CD4-positive, alpha-beta T cell (primary cell): Measurements from ENCODE around the gene INSIG2. TPM values are rescaled to one million over a fixed set of nuclear protein-coding genes. Genes with fewer than 3 reads are reported as not detected.

ENCODE experiments used
- ATAC-seq: fragments of 200-7000 bp; cut with Tn5 transposase; one replicate; pipeline ENCODE4 v1.10.0; 2022; ENCODE audit warnings: mild to moderate bottlenecking; ENCODE audit not compliant: poor library complexity
- CTCF ChIA-PET: fragments of 350-600 bp; sonication (Branson Sonifier 250); formaldehyde crosslinking; loops from one replicate; lab custom pipeline; 2021; ENCODE audit warnings: antibody characterized with exemption, inconsistent platforms; lab: Charles Lee
- POLR2A ChIA-PET: fragments of 350-600 bp; sonication (Branson Sonifier 250); formaldehyde crosslinking; loops from one replicate; lab custom pipeline; 2021; ENCODE audit warnings: antibody characterized with exemption, inconsistent platforms; lab: Charles Lee
- DNase-seq, 14 experiments: peaks; one replicate each; pipeline ENCODE4 v3.0.0-alpha.2; 2013 to 2020; ENCODE audit warnings: mixed read lengths in 2 of 14
- H3K27ac ChIP-seq, 2 donors: one replicate each; pipeline versions ENCODE4 v1.5.1 to v1.7.0; 2013; ENCODE audit warnings: low read length in 2 of 2, low read depth in 1 of 2, mild to moderate bottlenecking in 1 of 2
- H3K27me3 ChIP-seq, 2 experiments: 1 replicate in 1 of 2; 2 replicates in 1 of 2; pipeline versions ENCODE4 v1.6.1 to v1.7.0; 2013; ENCODE audit warnings: low read length in 2 of 2, control low read depth in 1 of 2, mild to moderate bottlenecking in 1 of 2, moderate library complexity in 1 of 2; ENCODE audit not compliant: insufficient read depth in 2 of 2, control insufficient read depth in 1 of 2
- H3K36me3 ChIP-seq: one replicate; pipeline ENCODE4 v1.6.1; 2013; ENCODE audit warnings: low read length, control low read depth; ENCODE audit not compliant: insufficient read depth
- H3K4me1 ChIP-seq: one replicate; pipeline ENCODE4 v1.6.1; 2013; ENCODE audit warnings: low read length, control low read depth; ENCODE audit not compliant: insufficient read depth
- H3K4me3 ChIP-seq: one replicate; pipeline ENCODE4 v1.5.1; 2013; ENCODE audit warnings: mild to moderate bottlenecking, low read length, moderate library complexity
- H3K9me3 ChIP-seq, 2 experiments: 1 replicate in 1 of 2; 2 replicates in 1 of 2; pipeline versions ENCODE4 v1.6.1 to v1.7.0; 2013; ENCODE audit warnings: low read length in 2 of 2, mild to moderate bottlenecking in 2 of 2, control low read depth in 1 of 2, moderate library complexity in 1 of 2; ENCODE audit not compliant: control insufficient read depth in 1 of 2, insufficient read depth in 1 of 2
- H3K27ac Mint-ChIP-seq: one replicate; pipeline ENCODE4 v1.8.0; 2020; ENCODE audit warnings: mixed read lengths
- H3K27me3 Mint-ChIP-seq: one replicate; pipeline ENCODE4 v1.8.0; 2021; ENCODE audit warnings: mixed read lengths
- H3K36me3 Mint-ChIP-seq: one replicate; pipeline ENCODE4 v1.8.0; 2021; ENCODE audit warnings: low read depth, mixed read lengths
- H3K4me1 Mint-ChIP-seq: one replicate; pipeline ENCODE4 v1.8.0; 2021; ENCODE audit warnings: low read depth, mixed read lengths
- H3K4me3 Mint-ChIP-seq: one replicate; pipeline ENCODE4 v1.8.0; 2020; ENCODE audit warnings: mild to moderate bottlenecking, mixed read lengths
- H3K9me3 Mint-ChIP-seq: one replicate; pipeline ENCODE4 v1.8.0; 2020; ENCODE audit warnings: mixed read lengths
- intact Hi-C, 2 experiments: fragments of 100-400 bp; cut with DNase I in 1 of 2; cut with micrococcal nuclease in 1 of 2; formaldehyde crosslinking; loops; one replicate each; pipeline versions ENCODE4 v1.15.1 to v1.9.0; 2023 to 2025; cut with DNase I, micrococcal nuclease
- total RNA-seq, 174 experiments: library from RNA in 2 of 174; stranded (reverse) in 2 of 174; gene quantifications; one replicate each; pipeline ENCODE4 v1.2.3 and lab custom pipeline; 2021 to 2026
- TF ChIP-seq, protein P1 (sequence below): fragments of 200-600 bp; IDR thresholded peaks from one replicate; pipeline ENCODE4 v1.8.0; 2022; ENCODE audit warnings: antibody characterized with exemption, mild to moderate bottlenecking

The INSIG2 gene
- total RNA-seq, 2 experiments from 2014 or later: 7.3 to 7.7 TPM

DNA sequence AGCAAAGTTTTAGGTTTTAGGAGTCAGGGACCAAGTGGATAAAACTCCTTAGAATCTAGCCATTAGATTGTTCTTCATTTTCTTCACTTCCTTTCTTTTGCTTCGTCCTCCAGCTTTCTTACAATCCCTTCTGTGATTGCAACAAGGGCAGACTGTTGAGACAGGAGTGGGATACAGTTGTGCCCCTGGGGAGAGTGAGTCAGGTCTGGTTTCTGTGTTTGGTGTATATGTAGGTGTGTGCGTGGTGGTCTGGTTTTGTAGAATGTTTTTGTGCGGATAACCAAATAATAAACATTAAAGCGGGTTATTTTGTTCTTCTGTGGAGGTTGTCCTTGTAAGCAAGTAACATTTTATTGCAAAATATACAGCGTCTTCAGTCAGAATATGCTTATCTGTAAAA lies 7.3 kb downstream of the INSIG2 start:
- peaks cover 5% of the 10 kb centered on the region for H3K4me1 ChIP-seq
- H3K9me3 ChIP-seq: no peaks in the 10 kb centered on the region
- Mint-ChIP-seq H3K36me3 (peaks cover 44% of the 10 kb centered on the region), H3K27ac (no peak overlapping the region), H3K9me3 (no peaks in the 10 kb centered on the region), H3K27me3 (no peaks in the 10 kb centered on the region), H3K4me1 (peaks cover 56% of the 10 kb centered on the region), H3K4me3 (no peak overlapping the region)
- no peak overlapping the region for H3K4me3 ChIP-seq
- DNase-seq: no peak
- POLR2A ChIA-PET: interaction anchor here (0.6 kb wide), 1 partner anchor 222 kb away, joined by 3 read pairs; no protein-coding TSS in a partner anchor
- no peaks in the 10 kb centered on the region for H3K27me3 ChIP-seq
- TF ChIP-seq, protein P1, sequence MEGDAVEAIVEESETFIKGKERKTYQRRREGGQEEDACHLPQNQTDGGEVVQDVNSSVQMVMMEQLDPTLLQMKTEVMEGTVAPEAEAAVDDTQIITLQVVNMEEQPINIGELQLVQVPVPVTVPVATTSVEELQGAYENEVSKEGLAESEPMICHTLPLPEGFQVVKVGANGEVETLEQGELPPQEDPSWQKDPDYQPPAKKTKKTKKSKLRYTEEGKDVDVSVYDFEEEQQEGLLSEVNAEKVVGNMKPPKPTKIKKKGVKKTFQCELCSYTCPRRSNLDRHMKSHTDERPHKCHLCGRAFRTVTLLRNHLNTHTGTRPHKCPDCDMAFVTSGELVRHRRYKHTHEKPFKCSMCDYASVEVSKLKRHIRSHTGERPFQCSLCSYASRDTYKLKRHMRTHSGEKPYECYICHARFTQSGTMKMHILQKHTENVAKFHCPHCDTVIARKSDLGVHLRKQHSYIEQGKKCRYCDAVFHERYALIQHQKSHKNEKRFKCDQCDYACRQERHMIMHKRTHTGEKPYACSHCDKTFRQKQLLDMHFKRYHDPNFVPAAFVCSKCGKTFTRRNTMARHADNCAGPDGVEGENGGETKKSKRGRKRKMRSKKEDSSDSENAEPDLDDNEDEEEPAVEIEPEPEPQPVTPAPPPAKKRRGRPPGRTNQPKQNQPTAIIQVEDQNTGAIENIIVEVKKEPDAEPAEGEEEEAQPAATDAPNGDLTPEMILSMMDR: no peak
- peaks cover 25% of the 10 kb centered on the region for H3K36me3 ChIP-seq
- ATAC-seq: no peak
- no peak overlapping the region for H3K27ac ChIP-seq
- intact Hi-C loops: loop anchor here in 1 of 2 experiments (10.0 kb wide), 1 partner anchor 89 kb away; no protein-coding TSS in a partner anchor
- CTCF ChIA-PET: interaction anchor here (1.9 kb wide), 1 partner anchor 10 kb away, joined by 4 read pairs; no protein-coding TSS in a partner anchor

DNA sequence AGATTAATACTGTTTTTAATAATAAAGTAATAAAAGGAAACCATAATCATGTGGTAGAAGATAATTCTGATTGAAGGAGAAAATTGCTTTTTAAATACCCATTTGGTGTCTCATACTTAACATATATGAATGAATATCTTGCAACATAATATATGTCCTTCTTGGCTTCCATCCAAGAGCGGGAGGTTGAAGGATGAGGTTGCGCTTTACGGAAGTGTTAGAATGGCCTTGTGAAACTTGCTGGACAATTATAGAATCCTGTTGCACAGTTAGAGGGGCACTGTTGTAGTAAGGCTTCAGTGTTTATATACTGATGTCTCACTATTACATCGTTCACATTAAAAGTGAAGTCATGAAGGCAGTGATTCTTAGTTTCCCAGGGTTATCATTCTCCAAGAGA lies 9.4 kb downstream of the INSIG2 start:
- Mint-ChIP-seq H3K36me3 (peaks cover 65% of the 10 kb centered on the region), H3K9me3 (no peaks in the 10 kb centered on the region), H3K4me3 (no peak overlapping the region), H3K4me1 (peaks cover 40% of the 10 kb centered on the region), H3K27me3 (no peaks in the 10 kb centered on the region), H3K27ac (no peak overlapping the region)
- no peak for ATAC-seq
- H3K27ac ChIP-seq: no peak overlapping the region
- TF ChIP-seq, protein P1: no peak
- H3K4me3 ChIP-seq: no peak overlapping the region
- H3K36me3 ChIP-seq: peaks cover 34% of the 10 kb centered on the region
- intact Hi-C loops: loop anchor here in 1 of 2 experiments (10.0 kb wide), 1 partner anchor 87 kb away; no protein-coding TSS in a partner anchor
- H3K4me1 ChIP-seq: peaks cover 5% of the 10 kb centered on the region
- H3K9me3 ChIP-seq: no peaks in the 10 kb centered on the region
- CTCF ChIA-PET: no interaction called here
- H3K27me3 ChIP-seq: no peaks in the 10 kb centered on the region
- peak in 2 of 14 experiments; percentile 34 to 39 for DNase-seq
- POLR2A ChIA-PET: no interaction called here

DNA sequence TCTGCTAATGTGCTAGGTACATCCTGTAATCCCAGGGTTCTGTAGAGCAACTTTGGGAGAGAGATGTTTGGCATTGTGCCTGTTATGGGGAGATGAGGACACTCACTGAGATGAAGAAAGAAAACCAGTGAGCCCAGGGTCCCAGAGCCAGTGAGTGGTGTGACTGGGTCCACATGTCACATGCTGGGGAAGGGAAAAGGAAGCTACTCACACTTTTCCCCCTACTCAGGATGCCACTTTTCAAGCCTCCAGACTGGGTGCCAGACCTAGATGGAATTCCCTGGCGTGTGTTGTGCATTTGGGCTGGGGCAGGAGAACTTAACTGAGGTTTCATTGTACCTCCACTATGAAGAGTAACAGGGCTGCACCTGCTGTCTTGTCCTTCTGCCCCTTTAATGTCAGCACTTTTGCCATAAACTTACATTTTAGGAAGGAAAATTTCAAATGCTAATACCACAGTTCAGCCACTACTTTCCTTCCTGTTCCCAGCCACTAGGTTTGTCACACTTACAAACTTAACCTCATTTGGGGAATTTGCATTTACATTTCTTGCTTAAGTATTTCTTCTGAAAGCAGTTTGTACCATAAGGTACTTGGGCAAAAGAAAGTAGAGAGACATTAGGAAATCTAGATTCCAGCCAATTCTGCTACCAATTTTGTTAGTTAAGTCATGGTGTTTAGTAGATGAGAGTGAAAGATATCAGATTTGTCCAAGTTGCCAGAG lies 10.2 kb downstream of the INSIG2 start:
- intact Hi-C loops: loop anchor here in 1 of 2 experiments (10.0 kb wide), 1 partner anchor 86 kb away; no protein-coding TSS in a partner anchor
- ATAC-seq (no peak), DNase-seq (no peak)
- no peak overlapping the region for H3K4me3 Mint-ChIP-seq
- POLR2A ChIA-PET: no interaction called here
- no peaks in the 10 kb centered on the region for H3K27me3 ChIP-seq
- H3K27ac ChIP-seq: no peak overlapping the region
- H3K27me3 Mint-ChIP-seq: no peaks in the 10 kb centered on the region
- H3K4me3 ChIP-seq: no peak overlapping the region
- peaks cover 41% of the 10 kb centered on the region for H3K36me3 ChIP-seq
- H3K4me1 ChIP-seq: peaks cover 5% of the 10 kb centered on the region
- H3K4me1 Mint-ChIP-seq: peaks cover 38% of the 10 kb centered on the region
- H3K27ac Mint-ChIP-seq: no peak overlapping the region
- H3K9me3 Mint-ChIP-seq: no peaks in the 10 kb centered on the region
- no peaks in the 10 kb centered on the region for H3K9me3 ChIP-seq
- CTCF ChIA-PET: no interaction called here
- H3K36me3 Mint-ChIP-seq: peaks cover 70% of the 10 kb centered on the region
- TF ChIP-seq, protein P1: no peak
